Measurements from ENCODE around the gene PRKG1.
"Not testable (repeated sequence)": the region's sequence is repeated elsewhere in the genome, so short reads cannot be mapped to it uniquely, and the experiment has no call there.

PRKG1 gene

DNA sequence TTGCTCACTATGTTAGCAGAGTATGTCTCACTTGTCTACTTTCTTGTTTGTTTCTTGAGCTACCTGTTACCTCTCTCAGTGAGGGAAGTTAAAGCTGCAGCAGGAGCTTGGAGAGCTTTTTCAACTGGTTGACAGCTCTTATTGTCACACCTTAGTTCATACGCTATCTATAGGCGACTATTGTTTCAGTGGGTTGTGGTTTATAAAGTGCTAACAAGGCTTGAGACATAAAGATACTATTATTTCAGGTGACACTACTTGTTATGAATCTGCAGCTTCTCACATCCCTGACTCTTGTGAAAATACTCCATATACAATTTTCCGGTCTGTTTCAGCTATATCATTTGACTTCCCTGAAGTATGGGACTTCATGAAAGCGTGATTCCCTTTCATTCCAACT lies 457.8 kb downstream of the PRKG1 start:
- DNase-seq (ENCODE audit: low spot score in 2 of 2) (no peak), ATAC-seq (replicated peaks; ENCODE audit: extremely low read depth, poor library complexity, severe bottlenecking) (no peak)
- Mint-ChIP-seq H3K4me3 (no peak overlapping the region), H3K27me3 (no peaks in the 10 kb centered on the region), H3K27ac (ENCODE audit: low read depth) (no peak overlapping the region), H3K4me1 (no peaks in the 10 kb centered on the region), H3K9me3 (no peaks in the 10 kb centered on the region), H3K36me3 (ENCODE audit: insufficient read depth) (no peaks in the 10 kb centered on the region)

DNA sequence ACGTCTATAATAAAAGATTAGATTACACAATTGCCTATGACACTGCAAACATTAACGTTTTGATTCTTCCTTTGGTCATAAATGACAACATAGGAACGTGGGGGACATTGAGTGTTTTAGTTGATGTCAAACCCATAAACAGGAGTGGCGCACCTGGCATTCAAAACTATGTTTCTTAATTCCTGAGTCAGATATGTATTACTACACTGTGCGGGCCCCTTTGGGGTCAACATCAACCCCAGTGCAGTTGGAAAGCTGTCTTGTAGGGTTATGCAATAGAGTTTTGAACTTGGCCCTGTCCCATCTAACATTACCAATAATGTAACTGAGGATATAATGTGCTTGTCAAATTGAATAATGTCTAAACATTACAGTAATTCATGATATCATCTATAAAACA lies 468.6 kb downstream of the PRKG1 start:
- no peak for ATAC-seq (replicated peaks; ENCODE audit: extremely low read depth, poor library complexity, severe bottlenecking)
- H3K27me3 Mint-ChIP-seq, result no peaks in the 10 kb centered on the region
- H3K36me3 Mint-ChIP-seq (ENCODE audit: insufficient read depth), result no peaks in the 10 kb centered on the region
- no peak overlapping the region for H3K4me3 Mint-ChIP-seq
- DNase-seq (ENCODE audit: low spot score in 2 of 2), result no peak
- no peak overlapping the region for H3K27ac Mint-ChIP-seq (ENCODE audit: low read depth)
- no peaks in the 10 kb centered on the region for H3K4me1 Mint-ChIP-seq
- H3K9me3 Mint-ChIP-seq, result no peaks in the 10 kb centered on the region

DNA sequence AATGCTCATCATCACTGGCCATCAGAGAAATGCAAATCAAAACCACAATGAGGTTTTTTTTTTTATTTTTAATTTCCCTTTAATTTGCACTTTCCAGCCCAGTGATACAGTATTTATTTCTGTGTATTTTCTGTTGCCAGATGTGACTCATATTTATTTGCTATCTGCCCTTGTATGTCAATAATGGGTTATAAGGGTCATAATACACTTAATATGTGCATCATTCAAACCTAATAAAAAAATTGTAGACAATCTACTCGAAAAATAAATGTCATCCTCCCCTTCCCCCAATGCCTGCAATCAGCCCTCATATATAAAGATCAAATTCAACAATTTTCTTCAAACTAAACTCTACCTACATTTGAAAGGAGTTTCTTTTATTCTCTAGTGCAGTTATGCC lies 470.6 kb downstream of the PRKG1 start:
- H3K27me3 Mint-ChIP-seq, result no peaks in the 10 kb centered on the region
- no peak overlapping the region for H3K27ac Mint-ChIP-seq (ENCODE audit: low read depth)
- no peaks in the 10 kb centered on the region for H3K36me3 Mint-ChIP-seq (ENCODE audit: insufficient read depth)
- H3K4me1 Mint-ChIP-seq, result no peaks in the 10 kb centered on the region
- no peaks in the 10 kb centered on the region for H3K9me3 Mint-ChIP-seq
- no peak overlapping the region for H3K4me3 Mint-ChIP-seq
- DNase-seq (ENCODE audit: low spot score in 2 of 2) (no peak), ATAC-seq (replicated peaks; ENCODE audit: extremely low read depth, poor library complexity, severe bottlenecking) (no peak)

DNA sequence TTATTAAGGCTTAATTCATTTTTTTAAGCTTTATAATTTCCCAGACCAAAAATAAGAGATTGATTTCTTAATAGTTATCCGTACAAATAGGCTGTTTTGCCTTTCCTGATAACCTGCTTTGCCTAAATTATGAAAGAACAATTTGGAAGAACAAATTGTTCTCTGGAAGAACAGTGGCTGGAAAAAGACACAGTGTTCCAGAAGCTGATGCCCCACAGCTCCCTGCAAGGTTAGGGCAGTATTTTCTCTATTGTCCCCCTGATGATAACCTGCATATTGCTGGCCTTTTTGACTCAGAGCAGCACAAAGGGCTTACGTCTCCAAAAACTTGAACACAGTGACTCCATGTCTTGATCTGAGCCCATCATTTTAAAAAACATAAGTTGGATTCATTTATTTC lies 473.7 kb downstream of the PRKG1 start:
- H3K9me3 Mint-ChIP-seq, result no peaks in the 10 kb centered on the region
- no peaks in the 10 kb centered on the region for H3K27me3 Mint-ChIP-seq
- no peak overlapping the region for H3K27ac Mint-ChIP-seq (ENCODE audit: low read depth)
- ATAC-seq (replicated peaks; ENCODE audit: extremely low read depth, poor library complexity, severe bottlenecking) (no peak), DNase-seq (ENCODE audit: low spot score in 2 of 2) (no peak)
- H3K36me3 Mint-ChIP-seq (ENCODE audit: insufficient read depth), result no peaks in the 10 kb centered on the region
- H3K4me3 Mint-ChIP-seq, result no peak overlapping the region
- no peaks in the 10 kb centered on the region for H3K4me1 Mint-ChIP-seq

DNA sequence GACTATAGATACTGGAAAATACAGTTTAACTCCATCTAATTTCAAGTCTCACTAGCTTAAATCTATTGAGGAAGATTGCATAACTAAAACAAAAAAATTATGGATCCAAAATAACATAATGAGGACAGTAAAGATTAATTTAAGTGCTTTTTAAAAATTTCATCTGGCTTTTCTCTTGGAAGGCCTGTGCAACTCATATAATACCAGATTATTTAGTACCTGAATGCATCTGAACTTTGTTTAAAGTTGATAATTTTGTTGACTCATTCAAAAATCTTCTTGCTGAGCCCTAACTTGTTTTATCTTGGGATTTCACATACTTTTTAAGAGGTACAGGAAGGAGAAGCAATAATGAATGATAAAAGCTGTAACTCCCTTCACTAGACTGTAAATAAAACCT lies 478.6 kb downstream of the PRKG1 start:
- DNase-seq (ENCODE audit: low spot score in 2 of 2) (no peak), ATAC-seq (replicated peaks; ENCODE audit: extremely low read depth, poor library complexity, severe bottlenecking) (no peak)
- Mint-ChIP-seq H3K9me3 (no peaks in the 10 kb centered on the region), H3K4me3 (no peak overlapping the region), H3K36me3 (ENCODE audit: insufficient read depth) (no peaks in the 10 kb centered on the region), H3K4me1 (no peaks in the 10 kb centered on the region), H3K27ac (ENCODE audit: low read depth) (no peak overlapping the region), H3K27me3 (no peaks in the 10 kb centered on the region)

DNA sequence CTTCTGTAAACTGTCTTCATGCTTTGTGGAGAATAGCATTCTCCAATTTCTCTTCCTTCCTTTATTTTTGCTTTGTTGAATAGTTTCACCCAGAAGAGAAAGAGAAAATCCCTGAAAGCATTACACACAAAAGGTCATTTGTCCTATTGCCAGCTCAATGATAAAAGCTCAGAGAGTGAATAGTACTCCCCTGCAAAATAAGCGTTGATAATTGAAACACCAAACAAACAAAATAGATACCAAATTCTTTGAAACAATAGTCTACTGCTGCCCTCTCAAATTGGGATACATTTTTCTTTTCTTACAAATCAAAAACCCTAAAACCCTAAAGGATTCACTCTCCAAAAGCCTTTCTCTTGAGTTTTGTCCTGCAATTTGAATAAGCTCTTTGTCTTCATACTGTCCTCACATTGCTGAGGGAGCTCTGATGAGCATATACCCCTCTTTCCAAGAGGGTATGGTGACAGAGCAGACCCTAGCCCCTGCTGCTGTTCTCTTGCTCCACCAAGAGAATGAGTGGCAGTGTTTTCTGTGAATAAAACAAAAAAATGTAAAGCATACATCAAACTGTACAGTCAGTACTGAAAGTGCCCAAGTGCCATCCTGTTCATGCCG lies 490.7 kb downstream of the PRKG1 start:
- ATAC-seq (replicated peaks; ENCODE audit: extremely low read depth, poor library complexity, severe bottlenecking) (no peak), DNase-seq (ENCODE audit: low spot score in 2 of 2) (no peak)
- Mint-ChIP-seq H3K27me3 (no peaks in the 10 kb centered on the region), H3K9me3 (no peaks in the 10 kb centered on the region), H3K27ac (ENCODE audit: low read depth) (no peak overlapping the region), H3K4me1 (no peaks in the 10 kb centered on the region), H3K36me3 (ENCODE audit: insufficient read depth) (no peaks in the 10 kb centered on the region), H3K4me3 (no peak overlapping the region)

DNA sequence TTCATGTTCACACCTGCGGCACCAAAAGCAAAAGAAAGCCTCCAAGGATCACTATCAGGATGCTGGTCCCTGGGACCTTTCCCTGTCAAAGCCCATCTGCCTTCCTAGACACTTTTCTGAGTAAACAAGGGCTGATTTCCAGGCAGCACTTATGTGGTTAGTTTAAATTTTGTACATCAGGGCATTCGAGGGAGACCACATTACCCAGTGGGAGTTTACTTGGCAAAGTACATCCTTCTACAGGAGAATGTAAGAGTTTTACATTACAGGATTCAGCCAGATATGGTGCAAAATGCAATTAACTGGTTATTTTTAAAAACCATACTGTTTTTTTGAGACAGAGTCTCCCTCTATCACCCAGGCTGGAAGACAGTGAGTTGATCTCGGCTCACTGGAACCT lies 493.0 kb downstream of the PRKG1 start:
- no peak for ATAC-seq (replicated peaks; ENCODE audit: extremely low read depth, poor library complexity, severe bottlenecking)
- Mint-ChIP-seq H3K27me3 (no peaks in the 10 kb centered on the region), H3K27ac (ENCODE audit: low read depth) (no peak overlapping the region), H3K4me1 (no peaks in the 10 kb centered on the region), H3K9me3 (no peaks in the 10 kb centered on the region), H3K36me3 (ENCODE audit: insufficient read depth) (no peaks in the 10 kb centered on the region), H3K4me3 (no peak overlapping the region)
- no peak for DNase-seq (ENCODE audit: low spot score in 2 of 2)

DNA sequence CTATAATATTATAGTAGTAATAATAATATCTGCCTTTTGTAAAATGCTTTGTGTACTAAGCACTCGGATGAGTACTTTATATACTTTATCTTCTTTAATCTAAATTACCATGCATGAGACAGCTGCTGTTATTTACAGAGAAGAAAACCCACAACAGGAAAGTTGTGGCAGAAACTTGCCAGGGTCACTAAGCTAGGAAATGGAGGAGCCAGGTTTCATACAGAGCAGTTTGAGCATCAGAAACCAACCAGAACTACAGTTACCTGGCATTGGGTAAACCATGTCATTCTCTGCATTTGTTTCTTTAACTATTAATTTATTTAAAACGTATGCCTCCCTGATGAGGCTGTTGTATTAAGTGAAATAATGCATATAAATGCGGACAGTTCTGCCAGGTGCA lies 495.2 kb downstream of the PRKG1 start:
- no peaks in the 10 kb centered on the region for H3K9me3 Mint-ChIP-seq

DNA sequence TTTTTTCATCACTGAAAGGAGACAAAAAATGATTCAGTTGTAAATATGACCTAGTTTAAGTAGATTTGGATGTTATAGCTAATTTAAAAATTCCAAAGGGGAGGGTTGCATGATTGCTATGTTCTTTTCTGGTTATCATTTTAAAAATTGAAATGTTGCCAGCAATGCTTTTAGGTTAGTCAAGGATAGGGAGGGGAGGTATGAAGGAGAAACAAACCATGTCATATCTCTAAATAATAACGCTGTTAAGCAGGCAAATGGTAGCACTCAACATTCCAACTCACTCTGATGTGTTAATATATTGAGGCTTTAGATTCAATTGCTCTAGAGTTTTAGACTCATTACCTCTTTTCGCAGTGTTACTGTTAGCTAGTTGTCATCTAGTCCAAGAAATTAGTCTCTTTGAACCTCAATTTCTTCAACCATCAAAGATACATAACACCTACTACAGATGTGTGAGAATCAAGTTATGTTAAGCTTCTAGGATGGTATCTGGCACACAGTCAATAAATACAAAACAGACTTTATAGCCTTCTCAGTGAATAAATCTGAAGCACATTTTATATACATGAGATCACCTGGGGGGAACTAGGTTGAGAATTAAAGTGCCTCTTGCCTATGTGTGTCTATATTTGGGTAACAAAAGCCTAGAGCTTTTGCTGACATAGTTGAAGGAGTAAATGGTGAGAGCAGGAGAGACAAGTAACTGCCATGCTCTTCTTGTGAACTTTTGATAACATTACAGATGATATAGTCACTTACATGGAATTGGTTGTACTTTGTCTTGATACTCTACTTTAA lies 500.2 kb downstream of the PRKG1 start:
- Mint-ChIP-seq H3K4me3 (no peak overlapping the region), H3K4me1 (no peaks in the 10 kb centered on the region), H3K27me3 (no peaks in the 10 kb centered on the region), H3K27ac (ENCODE audit: low read depth) (no peak overlapping the region), H3K36me3 (ENCODE audit: insufficient read depth) (no peaks in the 10 kb centered on the region), H3K9me3 (no peaks in the 10 kb centered on the region)
- DNase-seq (ENCODE audit: low spot score in 2 of 2) (no peak), ATAC-seq (replicated peaks; ENCODE audit: extremely low read depth, poor library complexity, severe bottlenecking) (no peak)

More for the DNA sequence above, 495.2 kb downstream of the PRKG1 start:
- Mint-ChIP-seq H3K4me1 (no peaks in the 10 kb centered on the region), H3K27ac (ENCODE audit: low read depth) (no peak overlapping the region), H3K4me3 (no peak overlapping the region), H3K36me3 (ENCODE audit: insufficient read depth) (no peaks in the 10 kb centered on the region), H3K27me3 (no peaks in the 10 kb centered on the region)
- DNase-seq (ENCODE audit: low spot score in 2 of 2) (no peak), ATAC-seq (replicated peaks; ENCODE audit: extremely low read depth, poor library complexity, severe bottlenecking) (no peak)

DNA sequence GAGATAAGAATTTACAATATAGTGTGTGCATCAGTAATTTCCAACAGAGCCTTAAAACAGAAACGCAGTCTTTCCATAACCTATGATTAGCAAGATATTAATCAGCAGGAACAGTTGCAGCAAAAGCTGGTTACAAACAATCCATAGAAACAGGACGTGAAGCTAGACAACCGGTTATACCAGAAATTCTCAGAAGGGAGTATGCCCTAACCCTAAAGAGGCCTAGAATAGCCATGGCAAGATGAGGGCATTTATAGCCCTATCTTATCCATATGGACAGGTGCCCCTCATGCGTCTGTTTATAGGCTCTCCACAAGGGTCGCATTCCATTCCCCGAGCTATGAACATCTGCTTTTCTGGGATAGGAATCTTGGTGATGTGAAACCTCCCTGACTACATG lies 506.9 kb downstream of the PRKG1 start:
- H3K9me3 Mint-ChIP-seq; ATAC-seq (replicated peaks; ENCODE audit: extremely low read depth, poor library complexity, severe bottlenecking); H3K27ac Mint-ChIP-seq (ENCODE audit: low read depth); H3K27me3 Mint-ChIP-seq; H3K4me3 Mint-ChIP-seq; H3K4me1 Mint-ChIP-seq; DNase-seq (ENCODE audit: low spot score in 2 of 2); H3K36me3 Mint-ChIP-seq (ENCODE audit: insufficient read depth): not testable (repeated sequence)

DNA sequence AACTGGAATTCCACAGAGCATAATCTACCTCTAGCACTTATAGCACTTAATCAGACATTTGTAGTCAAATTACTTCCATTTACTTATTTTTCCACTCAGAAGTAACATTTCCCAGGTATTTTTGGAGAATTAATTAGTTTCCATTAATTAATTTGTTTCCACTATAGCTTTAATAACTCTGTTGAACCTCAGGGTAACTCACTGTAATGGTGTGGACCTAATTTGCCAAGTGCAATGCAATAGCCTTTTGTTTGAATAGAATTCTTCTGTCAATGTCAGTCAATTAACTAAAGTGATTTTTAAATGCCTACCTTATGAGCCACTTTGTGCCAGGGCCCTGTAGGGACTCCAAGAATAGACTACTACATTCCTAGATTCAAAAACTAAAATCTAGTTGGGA lies 509.7 kb downstream of the PRKG1 start:
- DNase-seq (ENCODE audit: low spot score in 2 of 2), result no peak
- ATAC-seq (replicated peaks; ENCODE audit: extremely low read depth, poor library complexity, severe bottlenecking), result no peak

DNA sequence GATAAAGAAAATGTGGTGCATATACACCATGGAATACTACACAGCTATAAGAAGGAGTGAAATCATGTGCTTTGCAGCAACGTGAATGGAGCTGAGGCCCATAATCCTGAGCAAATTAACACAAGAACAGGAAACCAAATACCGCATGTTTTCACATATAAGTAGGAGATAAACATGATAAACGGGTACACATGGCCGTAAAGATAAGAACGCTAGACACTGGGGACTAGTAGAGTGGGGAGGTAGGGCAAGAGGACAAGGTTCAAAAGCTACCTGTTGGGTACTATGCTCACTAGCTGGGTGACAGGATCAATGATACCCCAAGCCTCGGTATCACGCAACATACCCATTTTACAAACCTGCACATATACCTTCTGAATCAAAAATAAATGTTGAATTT lies 511.5 kb downstream of the PRKG1 start:
- H3K4me1 Mint-ChIP-seq, result no peaks in the 10 kb centered on the region
- no peak overlapping the region for H3K4me3 Mint-ChIP-seq
- H3K27me3 Mint-ChIP-seq, result no peaks in the 10 kb centered on the region
- no peak for ATAC-seq (replicated peaks; ENCODE audit: extremely low read depth, poor library complexity, severe bottlenecking)
- H3K27ac Mint-ChIP-seq (ENCODE audit: low read depth), result no peak overlapping the region
- H3K9me3 Mint-ChIP-seq, result peaks cover 3% of the 10 kb centered on the region
- no peak for DNase-seq (ENCODE audit: low spot score in 2 of 2)
- no peaks in the 10 kb centered on the region for H3K36me3 Mint-ChIP-seq (ENCODE audit: insufficient read depth)

More for the DNA sequence above, 509.7 kb downstream of the PRKG1 start:
- Mint-ChIP-seq H3K4me1 (no peaks in the 10 kb centered on the region), H3K27ac (ENCODE audit: low read depth) (no peak overlapping the region), H3K4me3 (no peak overlapping the region), H3K9me3 (peaks cover 5% of the 10 kb centered on the region), H3K27me3 (no peaks in the 10 kb centered on the region), H3K36me3 (ENCODE audit: insufficient read depth) (no peaks in the 10 kb centered on the region)

DNA sequence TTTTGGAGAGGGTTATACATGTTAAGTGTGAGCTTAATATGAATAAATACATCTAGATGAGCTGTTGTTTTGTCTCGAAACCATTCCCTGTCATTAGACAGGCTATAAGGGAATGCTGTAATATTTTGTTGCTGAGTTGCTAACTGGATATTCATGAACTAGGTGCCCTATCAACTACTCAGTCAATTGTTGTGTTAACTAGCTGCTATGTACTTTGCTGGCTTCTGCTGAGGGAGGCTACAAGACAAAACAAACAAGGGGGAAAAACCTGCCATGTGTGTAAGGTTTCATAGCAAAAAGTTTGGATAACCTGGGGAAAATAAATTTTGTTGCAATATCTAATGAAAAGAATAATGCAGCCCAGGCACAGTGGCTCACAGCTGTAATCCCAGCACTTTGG lies 514.7 kb downstream of the PRKG1 start:
- DNase-seq (ENCODE audit: low spot score in 2 of 2), result no peak
- H3K4me3 Mint-ChIP-seq, result no peak overlapping the region
- no peak for ATAC-seq (replicated peaks; ENCODE audit: extremely low read depth, poor library complexity, severe bottlenecking)
- H3K36me3 Mint-ChIP-seq (ENCODE audit: insufficient read depth), result no peaks in the 10 kb centered on the region
- H3K27me3 Mint-ChIP-seq, result no peaks in the 10 kb centered on the region
- no peak overlapping the region for H3K27ac Mint-ChIP-seq (ENCODE audit: low read depth)
- H3K4me1 Mint-ChIP-seq, result no peaks in the 10 kb centered on the region
- no peaks in the 10 kb centered on the region for H3K9me3 Mint-ChIP-seq
